Measurements from ENCODE around the gene STXBP5L.

- no peak for TF ChIP-seq CTCF (IDR thresholded peaks at IDR 0.05)
- no peak for TF ChIP-seq POLR2A (IDR thresholded peaks at IDR 0.05)
Measured at GRCh38 chr3:121073011-121073410, 165.0 kb downstream of the STXBP5L start.

All from ovary (tissue), 3 donors.